HG02642 (cell line): ENCODE results near the gene MAP6.

Experiments used
- ATAC-seq: cut with Tn5 transposase; IDR thresholded peaks from one replicate; pipeline ENCODE4 v1.9.1; 2021; ENCODE audit warnings: mild to moderate bottlenecking; ENCODE audit not compliant: unreplicated experiment, poor library complexity

The MAP6 gene

DNA sequence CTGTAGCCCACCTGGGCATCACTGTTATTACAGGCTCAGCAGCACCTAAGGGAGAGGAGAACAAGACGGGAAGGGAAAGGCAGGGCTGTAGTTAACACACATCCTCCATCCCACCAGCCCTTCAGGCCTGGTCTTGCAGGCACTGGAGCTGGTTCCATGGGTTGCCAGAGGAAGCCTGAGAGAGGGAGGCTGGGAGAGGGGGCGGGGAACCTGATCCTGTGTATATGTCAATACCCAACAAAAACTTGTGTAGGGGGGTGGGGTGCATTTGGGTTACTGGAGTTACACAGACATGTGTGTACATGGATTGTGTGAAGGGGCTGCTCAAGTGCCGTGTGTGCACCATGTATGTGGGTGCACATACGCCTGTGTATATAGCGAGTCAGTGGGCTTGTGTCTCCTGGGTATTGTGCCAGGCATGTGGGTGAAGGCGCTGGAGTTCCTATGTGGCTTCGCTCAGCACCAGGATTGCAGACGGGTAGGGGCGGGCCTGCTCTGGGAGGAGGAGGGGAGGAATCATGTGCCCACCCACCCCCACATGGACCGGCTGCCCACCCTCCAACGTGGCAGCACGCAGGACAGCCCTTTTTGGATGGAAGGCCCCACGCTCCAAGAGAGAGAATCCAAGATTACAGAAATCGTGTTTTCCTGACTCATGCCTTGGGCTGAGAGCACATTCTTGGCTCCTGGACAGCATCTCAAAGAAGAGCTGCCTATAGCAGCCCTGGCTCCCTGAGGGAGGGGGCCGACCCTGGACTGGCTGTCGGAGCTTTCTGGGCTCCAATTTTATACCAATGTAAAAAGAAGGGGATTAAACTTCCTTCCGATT, 111.0 kb downstream of the MAP6 start:
- no peak for ATAC-seq

DNA sequence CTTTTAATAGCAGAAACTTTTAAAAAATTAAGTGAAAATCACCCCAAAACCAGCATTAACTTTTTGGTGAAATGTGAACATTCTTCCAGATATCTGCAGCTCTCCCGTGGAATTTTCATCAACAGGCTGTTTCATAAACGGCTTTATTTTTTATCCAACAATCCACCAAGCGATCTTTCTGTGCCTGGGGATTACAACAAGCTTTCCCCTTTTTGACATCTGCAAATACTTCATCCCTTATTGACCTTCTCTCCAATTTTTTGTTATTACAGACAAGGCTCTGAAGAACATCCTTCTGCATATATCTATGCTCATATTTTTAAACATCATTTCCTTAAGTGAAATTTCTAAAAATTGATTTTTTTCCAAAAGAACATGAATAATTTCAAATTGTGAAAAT, 112.6 kb downstream of the MAP6 start:
- ATAC-seq, result no peak

DNA sequence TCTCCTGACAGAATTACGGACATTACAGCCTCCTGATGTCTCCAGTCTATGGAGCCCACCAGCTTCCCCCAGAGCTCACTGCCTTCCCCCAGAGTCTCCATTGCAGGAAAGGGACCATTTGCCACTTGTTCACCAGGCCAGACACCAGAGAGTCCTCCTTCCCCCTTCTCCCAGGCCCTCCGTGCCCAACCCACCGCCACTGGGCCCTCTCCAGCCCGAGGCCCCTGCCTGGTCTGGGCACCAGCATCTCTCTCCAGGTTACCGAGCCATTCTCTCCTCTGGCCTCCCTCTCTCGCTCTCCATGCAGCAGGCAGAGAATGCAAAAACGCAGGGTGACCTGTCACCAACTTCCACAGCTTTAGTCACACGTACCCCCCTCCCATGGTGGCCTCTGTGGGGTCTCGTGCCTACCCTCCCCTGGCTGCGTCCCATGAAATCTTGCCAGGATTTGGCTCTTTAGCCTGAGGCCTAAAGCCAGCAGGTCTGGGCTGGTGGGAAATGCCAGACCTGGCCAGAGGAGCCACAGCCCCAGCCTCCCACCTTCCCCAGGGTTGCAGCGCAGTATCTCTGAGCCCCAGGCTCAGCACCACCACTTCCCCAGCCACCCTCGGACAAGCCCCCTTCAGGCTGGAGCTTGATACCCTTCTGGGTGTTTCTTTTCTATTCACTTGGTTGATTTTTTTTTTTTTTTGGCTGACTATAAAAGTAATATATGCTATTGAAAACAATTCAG, 113.6 kb downstream of the MAP6 start:
- no peak for ATAC-seq

DNA sequence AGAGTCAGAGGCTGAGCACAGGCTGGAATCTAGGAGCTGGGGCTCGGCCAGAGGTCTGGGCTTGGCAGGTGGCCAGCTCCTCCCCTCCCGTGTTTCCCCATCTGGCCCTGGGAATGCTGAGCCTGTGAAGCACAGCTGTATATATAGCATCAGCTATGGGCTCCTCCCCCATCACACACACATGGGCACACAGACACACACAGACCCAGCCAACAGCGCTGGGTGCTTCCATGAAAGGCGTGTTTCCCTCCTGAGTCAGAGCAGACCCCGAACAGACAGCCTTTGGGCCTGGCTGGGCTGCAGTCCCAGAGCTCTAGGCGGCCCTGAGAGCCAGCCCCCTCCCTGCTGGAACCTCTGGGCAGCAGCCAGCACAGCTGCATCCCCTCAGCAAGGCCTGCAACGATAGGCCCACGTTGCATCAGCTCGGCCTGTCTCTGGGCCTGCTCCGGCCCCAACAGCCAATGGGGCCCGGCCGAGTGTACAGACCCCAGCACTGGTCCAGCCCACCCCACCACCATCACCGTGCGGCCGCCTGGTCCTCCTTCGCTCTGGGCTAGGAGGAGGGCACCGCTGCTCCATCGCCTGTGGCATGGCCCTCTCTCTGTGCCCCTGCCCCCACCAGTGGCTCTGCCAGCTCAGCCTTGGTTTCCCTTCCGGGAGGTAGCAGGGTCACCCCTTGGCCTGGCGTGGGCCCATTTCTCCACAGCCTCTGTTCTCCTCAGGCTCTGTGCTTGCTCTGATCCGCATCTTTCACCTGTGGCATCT, 114.4 kb downstream of the MAP6 start:
- no peak for ATAC-seq

DNA sequence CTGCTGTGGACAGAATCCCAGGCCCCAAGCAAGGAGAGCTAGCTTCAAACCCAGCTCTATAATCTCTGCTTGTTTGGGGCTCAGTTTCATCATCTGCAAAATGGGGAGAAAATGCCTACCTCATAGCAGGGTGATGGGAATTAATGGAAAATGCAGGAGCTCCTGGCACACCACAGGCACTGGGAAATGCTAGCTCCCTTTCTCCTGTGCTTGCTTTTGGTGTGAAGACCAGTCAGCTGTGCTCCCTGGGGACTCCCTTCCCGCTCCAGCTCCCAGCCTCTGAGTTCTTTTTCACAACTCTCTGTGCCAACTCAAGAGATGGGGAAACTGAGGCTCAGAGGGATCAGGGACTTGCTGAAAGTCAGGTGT, 115.0 kb downstream of the MAP6 start:
- ATAC-seq, result no peak

DNA sequence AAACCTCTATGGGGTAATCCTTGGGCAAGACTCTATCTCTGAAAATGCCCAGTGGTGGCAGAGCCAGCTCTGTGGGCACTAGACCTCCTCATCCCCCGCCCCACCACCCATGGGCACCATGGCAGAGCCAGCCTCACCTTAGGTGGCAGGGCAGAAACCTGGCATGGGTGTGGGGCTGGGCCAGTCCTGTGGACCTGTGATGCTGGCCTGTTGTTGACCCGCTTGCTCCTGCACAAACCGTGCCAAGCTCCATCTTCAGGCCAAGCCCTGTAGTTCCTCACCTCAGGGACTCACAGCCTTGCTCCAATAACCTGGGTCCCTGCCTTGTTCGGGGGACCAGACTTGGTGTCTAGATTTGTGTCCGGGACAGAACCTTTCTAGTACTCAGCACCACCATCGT, 115.7 kb downstream of the MAP6 start:
- ATAC-seq, result no peak

DNA sequence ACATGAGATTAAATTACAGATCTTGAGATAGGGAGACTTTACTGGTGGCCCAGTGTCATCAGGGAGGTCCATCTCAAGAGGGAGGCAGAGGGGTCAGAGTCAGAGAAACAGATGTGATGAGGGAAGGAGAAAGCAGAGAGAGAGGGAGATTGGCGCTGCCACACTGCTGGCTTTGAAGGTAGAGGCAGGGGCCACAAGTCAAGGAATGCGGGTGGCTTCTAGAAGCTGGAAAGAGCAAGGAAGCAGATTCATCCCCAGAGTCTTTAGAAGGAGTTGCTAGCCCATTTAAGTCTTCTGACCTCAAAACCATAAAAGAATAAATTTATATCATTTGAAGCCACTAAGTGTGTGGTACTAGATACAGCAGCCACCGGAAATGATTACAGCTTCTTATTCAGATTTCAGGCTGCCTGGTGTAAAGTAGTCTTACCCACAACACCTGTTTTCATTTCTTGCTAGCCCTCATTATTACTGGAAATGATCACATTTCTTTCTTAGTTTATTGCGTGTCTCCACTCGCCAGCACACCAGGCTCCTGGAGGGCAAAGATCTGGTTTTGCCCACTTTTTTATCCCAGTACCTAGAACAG, 119.4 kb downstream of the MAP6 start:
- ATAC-seq, result no peak

DNA sequence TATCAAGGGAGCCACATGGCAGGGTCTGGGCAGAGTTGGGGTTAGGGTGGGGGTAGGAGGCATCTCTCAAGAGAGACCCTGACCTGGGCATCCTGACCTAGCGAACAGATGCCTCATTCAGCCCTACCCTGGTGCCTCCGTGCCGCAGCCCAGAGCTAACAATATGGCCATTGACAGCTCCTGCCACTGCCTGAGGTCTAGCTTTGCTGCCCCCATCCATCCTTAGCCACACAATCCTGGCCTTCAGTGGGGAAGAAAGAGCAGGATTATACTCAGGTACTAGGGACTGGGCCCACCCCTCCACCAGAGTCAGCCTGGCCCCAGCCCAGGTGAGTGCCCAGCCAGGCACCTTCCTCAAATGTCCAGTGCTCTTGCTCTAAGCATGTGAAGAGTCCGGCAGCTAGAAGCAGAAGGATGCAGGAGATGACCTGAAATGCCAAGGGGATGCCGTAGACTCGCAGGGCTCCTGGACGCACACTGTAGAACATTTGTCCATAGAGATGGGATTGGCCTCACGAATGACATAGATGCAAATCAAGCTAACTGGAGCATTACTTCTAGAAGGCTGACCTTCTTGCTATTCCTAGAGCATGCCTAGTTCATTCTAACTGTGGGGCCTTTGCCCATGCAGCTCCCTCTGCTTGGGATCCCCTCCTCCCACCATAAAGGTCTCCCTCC, 120.1 kb downstream of the MAP6 start:
- no peak for ATAC-seq

DNA sequence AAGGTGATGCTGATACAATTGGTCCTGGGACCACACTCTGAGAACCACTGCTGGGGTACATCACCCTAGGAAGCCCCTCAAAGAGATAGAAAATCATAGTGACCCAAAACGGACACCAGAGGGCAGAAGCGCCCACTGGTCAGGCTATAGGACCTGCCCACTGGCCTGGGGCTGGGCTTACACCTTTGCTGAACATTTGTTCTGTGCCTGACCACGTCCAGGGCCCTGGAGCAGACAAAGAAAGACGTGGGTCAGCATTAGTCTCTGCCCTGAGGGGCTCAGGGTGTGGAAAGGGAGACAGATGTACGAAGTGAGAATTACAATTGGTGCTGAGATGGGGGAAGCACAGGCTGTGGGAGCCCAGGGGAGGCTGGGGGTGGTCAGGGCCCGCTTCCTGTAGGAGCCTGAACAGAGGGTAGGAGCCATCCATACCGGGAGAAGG, 121.2 kb downstream of the MAP6 start:
- ATAC-seq, result no peak

DNA sequence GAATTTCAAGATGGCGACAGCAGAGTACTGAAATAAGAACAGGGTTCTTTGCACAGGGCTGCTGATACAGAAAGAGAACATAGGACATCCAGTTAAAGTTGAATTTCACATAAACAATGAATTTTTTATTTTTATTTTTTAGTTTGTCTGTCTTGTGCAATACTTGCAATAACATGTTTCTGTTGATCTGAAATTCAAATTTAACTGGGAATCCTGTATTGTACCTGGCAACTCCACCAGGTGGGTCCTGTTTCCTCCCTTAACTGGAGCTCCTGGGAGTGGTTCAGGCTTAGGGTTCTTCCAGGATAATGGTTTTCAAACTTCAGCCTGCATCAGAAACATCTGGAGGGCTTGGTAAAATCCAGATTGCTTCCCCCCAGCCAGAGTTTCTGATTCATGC, 121.7 kb downstream of the MAP6 start:
- no peak for ATAC-seq

DNA sequence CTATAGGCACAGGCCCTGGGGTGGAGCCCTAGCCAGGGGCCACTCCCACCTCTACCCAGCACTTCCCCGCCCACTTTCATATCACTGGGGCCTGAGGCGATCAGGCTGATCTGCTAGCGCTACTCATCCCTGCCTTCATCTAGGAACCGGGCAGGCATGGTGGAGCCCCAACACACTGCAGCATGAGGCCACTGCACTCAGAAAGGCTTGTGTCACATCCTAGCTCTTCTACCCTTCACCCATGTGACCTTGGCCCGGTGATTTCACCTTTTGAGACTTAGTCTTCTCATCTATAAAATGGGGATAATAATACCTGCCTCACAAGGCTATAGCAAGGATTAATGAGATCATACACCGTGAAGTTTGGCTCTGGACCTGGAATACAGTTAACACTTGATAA, 125.0 kb downstream of the MAP6 start:
- no peak for ATAC-seq

DNA sequence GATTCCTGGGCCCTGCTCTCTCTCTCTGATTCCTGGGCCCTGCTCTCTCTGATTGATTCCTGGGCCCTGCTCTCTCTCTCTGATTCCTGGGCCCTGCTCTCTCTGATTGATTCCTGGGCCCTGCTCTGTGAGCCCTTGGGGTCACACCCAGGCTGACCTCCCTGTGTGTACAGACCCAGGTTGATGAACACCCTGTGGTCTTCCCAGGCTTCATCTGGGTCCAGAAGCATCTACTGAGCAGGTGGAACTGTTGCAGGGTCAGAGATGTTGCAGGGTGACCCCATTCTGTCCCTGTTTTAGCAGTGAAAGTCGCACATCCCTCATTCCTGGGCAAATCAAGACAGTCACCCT, 126.8 kb downstream of the MAP6 start:
- no peak for ATAC-seq

DNA sequence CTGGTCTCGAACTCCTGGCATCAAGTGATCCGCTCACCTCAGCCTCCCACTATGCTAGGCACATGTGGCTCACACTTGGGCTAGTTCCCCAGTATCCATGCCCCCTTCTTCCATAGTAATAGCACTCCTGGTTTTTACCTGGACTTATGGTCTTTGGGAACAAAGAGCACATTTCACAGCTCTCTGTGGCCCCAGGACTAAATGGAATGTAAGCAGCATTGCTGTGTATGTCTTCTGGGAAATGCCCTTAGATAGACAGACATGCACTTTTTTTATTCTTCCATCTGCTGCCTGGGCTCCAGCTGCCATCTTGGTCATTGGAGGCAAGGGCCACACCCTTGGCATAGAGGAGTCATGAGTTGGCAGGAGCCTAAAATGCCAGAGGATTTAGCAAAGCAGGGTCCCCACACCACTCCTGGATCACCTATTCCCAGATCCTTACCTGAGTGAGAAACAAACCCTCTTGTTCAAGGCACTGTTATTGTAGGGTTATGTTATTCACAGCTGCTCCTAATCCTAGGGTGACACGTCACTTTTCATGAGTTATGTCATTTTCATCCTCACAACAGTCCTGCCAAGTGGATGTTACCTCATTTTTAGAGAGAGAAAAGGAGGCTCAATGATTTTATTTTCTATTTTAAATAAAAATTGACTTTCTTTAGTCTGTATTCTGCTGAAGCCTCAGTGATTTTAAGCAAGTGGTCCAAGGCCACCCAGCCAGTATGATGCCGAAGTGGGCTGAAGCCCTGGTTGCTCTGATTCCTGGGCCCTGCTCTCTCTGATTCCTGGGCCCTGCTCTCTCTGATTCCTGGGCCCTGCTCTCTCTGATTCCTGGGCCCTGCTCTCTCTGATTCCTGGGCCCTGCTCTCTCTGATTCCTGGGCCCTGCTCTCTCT, 127.4 kb downstream of the MAP6 start:
- no peak for ATAC-seq

DNA sequence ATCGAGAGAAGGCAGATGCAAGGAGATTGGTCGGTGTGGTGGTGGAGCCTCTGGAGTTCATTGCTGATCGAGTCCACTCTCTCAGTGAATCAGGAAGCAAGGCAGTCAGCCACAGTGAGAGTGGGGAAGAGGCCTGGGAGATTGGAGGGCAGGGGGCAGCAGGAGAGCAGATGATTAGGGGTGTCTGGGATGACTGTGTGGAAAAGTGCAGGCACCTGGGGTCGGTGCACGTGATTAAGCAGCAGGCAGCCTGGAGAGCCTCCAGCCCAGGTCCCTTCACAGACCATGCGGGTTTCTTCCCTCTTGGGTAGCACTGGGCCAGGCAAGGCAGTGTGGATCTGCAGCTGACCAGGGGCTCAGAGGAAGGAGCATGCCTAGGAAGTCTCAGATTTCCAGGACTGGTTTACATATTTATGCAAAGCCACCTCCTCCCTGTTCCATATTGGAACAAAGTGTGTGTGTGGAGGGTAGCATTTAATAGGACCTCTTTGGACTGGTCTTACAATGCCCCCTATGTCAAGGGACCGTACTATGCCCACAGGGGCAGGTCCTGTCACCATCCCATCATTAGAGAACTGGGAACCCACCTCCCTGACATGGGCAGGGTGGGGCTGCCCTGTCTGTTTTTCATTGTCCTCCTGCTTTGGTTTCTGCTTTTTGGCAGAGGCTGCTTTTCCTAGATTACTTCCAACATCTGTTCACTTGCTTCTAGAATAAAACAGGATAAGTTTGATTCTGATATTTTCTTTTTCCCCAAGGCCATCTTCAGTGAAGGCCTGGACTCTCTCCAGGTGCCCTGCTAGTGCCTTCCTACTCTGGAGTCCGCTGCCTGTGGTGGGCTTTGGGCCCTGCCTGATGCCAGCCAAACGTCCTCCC, 129.1 kb downstream of the MAP6 start:
- no peak for ATAC-seq

DNA sequence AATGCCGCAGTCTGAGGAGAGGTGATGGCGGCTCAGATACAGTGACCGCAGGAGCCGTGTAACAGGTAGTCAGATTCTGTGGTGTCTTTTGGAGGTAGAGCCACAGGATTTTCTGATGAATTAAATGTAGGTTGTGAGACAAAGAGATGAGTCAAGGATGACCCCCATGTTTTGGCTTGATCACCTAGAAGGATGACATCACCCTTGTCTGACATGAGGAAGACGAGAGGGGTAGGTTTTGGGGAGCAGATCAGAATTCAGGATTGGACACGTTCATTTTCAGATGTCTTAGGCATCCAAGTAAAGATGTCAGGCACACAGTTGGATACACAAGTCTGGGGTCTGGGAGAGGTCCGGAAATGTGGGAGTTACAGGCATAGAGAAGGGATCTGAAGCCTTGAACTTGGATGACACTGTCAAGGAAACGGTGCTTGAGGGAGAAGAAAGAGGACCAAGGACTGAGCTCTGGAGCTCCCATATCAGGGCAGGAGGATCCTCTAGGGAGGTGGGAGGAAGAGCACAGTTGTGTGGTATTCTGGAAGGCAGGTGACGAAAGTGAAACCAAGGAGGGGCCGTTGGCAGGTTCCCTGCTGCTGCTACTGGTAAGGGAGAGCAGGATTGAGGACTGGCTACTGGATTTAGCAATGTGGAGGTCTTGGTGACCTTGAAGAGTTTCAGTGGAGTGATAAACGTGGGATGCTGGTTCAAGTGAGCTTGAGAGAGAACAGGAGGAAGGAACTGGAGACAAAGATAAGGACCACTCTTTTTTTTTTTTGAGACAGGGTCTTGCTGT, 130.5 kb downstream of the MAP6 start:
- no peak for ATAC-seq

DNA sequence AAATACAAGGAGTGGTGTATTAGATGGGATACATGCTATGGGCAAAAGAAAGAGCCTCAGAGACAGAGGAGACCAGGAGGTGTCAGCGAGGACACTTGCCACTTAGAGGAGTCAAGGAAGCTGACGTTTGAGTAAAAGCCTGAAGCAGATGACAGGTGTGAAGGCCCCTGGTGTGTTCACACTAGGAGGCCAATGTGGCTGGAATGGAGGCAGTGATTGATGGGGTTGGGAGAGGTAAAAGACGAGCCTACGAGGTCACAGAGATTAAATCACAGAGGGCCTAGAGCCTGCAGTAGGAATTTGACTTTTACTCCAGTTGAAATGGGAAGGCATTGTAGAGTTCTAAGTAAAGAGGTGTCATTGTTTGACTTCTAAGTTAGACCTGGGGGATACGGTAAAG, 131.1 kb downstream of the MAP6 start:
- no peak for ATAC-seq
